Effector CD8-positive, alpha-beta T cell (primary cell): Measurements from ENCODE around the gene MC5R.

Experiments used
- DNase-seq: peaks from one replicate; lab custom pipeline; 2025; lab: John Stamatoyannopoulos, UW
- total RNA-seq, 4 experiments: gene quantifications; one replicate each; lab custom pipeline; 2026; lab: John Stamatoyannopoulos, UW

MC5R gene
- 0 reads per million in 4 experiments for total RNA-seq

DNA sequence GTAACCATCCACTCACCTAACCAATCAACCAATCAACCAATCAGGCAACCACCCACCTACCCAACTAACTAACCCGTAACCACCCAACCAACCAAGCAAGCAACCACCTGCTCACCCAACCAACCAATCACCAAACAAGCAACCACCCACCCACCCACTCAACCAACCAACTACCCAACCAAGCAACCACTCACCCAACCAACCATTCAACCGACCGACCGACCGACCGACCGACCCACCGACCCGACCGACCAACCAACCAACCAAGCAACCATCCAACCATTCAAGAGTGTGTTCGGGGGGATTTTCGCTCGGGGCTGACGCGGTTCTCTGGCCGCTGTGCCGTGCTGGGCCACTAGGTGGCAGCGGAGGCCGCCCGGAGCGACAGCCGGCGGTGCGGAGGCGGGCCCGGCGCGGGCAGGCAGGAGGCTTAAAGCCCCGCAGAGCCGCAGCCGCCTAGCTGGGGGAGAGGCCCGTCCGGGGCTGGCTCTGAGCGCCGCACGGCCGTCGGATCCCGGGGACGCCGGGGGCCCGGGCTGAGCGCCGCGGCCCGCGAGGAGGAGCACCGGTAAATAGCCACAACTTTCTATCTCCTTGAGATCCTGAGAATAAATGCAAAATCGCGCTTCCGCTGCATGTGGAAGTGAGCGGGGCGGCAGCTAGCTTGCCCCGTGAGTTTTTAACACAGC, at the start of gene MC5R:
MC5R (plus strand) TSS at position 443 of the 689 bp plus-strand sequence. CDS start 1,617 bp downstream, outside the sequence.
- peak; percentile 60 for DNase-seq

DNA sequence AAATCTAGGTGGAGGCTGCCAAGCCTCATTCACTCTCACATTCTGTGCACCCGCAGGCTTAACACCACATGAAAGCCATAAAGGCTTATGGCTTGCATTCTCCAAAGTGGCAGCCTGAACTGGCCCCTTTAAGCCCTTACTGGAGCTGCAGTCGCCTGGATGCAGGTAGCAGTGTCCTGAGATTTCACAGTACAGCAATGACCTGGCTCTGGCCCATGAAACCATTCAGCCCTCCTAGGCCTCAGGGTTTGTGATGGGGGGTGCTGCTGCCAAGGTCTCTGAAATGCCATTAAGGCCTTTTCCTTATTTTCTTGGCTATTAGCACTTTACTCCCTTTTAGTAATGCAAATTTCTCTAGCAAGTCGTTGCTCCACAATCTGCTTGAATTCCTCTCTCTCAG, 48.9 kb upstream of the MC5R start:
- no peak for DNase-seq

DNA sequence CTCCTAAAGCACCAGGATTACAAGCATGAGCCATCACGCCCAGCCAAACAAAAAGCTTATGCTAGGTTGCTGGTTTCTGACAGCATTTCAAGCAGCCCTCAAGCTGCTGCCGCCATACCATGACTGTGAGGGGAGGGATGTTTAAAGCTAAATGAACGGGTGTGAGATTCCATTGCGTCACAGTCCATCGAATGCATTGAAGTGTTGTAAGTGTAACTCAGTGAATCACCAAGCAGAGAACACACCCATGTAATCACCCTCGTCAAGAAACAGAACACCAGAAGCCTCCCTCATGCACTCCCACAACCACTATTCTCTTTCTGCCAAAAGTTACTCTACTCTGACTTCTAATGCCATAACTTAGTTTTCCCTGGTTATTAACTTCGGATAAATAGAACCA, 32.8 kb upstream of the MC5R start:
- no peak for DNase-seq

DNA sequence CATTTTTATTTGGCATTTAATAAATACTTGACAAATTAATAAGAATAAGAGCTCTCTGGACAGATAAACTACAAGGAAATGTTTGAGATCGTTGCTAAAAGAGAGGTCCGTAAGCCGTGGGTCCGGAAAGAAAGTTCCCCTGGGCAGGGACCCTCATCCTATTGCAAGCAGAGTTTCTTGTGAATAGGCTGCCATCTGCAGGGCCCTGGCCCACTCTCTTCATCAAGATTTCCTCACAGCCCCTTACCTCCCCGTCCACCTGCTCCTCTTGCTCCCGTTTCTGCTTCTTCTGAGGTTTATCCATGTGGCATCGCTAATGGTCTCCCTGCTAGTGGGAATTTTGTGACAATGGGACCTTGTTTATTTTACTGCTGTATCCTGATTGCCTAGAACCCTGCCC, 30.1 kb upstream of the MC5R start:
- DNase-seq, result no peak

DNA sequence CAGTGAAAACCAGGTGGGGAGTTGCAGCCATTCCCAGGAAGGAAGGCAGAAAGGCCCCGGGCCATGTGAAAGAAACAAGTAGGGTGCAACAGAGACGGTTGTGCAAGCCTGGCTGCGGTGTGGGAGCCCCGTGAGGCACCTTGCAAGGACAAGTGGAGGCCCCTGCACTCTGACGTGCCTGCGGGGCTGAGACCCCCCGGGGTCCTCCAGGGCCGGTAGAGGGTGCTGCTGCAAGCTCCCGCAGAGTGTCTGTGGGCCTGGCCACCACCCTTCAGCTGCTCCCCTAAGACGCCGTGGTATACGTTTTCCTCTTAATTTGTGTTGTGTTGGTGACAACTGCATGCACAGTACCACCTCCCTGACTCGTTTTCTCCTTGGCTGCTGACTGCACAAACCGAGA, 27.4 kb upstream of the MC5R start:
- DNase-seq, result no peak

DNA sequence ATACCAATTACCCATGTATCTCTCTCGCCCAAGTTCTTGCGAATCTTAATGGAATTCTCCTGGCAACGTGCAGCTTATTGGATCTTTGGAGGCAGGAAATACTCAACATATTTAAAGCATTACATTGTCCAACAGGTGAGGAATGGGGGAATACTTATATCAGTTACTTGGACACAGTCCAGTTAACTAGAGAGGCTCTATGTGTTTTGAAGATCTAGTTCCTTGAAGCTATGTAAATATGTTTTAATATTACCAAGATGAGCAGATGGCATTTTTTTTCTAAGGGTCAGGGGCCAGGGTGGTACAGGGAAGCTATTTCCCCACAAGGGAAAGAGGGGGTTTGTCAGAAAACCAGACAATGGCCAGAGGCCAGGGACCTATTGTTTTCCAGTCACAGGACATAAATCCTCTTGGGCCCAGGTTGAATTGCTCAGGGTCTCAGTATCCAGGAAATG, 26.8 kb upstream of the MC5R start:
- DNase-seq, result no peak

DNA sequence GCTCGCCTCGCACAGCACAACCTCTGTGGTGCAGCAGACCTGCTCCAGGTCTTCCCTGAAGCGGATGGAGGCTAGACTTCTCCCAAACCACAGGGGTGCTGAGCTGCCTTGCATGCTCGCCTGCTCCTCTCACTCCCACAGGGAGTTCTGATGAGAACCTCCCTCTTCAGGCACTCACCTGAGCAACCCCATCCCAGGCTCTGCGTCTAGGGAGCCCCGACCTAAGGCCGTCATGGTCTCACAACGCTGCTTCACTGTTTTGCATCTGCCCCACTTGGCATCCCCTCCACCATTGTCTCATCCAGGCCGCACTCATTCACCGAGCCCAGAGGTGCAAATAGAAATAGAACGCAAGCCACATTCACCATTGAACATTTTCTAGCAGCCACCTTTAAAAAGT, 24.6 kb upstream of the MC5R start:
- DNase-seq, result no peak

DNA sequence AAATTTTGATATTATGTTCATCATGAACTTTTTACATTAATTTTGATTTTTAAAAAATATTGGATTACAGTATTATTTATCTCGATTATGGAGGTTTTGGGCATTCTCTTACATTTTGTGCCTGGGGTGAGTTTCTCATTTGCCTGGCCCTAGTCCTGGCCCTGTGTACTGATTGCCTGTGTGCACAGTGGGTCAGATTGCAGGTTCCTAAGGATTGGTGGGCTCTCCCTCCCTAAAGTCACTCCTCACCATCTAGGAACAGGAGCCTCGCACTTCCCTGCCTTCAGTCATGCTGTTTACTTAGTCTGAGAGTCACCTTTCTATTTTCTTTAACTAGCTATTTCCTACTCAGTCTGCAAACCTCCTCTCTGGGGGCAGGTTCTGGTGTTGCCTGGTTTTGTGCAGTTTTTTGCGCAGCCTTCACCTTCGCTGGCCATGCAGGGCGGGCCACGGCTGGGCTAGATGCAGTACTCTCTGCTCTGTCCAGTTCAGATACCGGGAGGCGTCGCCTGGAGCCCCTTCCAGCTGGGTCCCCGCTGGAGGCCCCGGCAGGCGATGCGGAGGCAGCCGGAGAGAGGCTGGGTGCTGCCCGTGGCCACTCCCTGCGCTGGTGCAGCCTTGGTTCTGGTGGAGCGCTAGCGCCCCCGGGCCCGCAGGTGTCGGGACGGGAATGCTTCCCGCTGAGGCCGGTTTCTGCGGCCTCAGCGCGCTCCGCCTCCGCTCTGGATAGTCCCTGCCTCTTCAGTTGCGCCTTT, 23.3 kb upstream of the MC5R start:
- DNase-seq, result no peak

DNA sequence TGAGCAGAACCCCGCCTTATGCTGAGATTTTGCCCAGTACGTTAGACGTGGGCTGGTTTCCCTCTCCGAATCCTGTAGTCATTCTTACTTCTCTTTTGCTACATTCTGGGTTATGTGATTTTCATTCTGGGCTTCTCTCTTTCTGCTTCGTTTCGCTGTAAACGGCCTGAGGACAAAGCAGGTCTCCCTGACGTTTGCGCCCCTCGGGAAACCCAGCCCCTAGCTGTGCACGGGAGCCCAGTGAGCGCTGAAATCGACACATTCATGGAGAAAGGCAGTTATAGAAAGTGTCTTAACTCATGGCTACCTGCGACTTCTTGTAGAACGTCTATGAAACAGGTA, 22.7 kb upstream of the MC5R start:
- DNase-seq, result no peak

DNA sequence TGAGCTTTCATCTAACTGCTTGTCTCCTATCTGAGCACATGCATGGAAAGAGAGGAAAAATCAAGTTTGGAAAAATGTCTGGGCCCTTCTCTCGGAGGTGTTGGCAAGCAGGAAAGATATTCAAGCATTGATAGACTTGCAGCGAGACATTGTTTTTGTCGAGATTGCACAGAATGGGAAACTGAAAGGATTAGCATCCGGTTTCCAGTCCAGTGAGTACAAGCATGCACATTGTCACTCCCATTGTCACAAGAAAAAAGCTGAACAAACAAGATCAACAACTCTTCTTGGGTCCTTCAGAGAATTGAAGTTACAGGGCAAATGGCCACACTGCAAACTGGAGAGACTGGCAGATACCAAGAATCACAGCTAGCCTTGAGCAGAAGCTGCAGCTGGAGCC, 19.6 kb upstream of the MC5R start:
- DNase-seq, result no peak

DNA sequence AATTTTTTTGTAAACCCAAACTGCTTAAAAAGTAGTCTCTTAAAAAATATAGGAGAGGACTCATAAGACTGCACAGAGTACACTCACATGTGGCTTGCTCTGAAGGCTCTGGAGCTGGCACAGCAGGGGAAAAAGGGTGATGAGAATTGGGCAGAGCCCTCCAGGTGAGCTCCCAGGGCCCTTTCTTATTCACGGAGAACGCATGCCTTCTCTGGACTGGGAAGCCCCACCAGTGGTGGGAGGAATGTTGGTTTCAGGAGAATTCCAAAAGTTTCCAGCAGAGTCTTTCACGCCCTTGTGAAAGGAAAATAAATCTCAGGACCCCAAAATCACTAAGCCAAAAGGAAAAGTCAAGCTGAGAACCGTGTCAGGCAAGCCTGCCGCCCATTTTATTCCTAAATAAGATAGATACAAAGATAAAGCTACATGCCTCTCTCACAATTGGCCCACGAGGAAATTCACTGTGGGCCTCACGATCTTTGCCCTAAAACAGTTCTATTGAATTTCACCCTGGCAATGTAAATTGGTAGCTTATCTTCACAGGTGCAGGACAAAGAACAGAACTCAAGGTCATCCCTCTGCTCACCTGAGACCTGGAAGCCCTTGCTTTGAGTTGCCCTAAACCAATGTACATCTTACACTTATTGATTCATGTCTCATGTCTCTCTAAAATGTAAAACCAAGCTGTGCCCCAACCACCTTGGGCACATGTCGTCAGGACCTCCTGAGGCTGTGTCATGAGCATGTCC, 15.5 kb upstream of the MC5R start:
- DNase-seq, result no peak

DNA sequence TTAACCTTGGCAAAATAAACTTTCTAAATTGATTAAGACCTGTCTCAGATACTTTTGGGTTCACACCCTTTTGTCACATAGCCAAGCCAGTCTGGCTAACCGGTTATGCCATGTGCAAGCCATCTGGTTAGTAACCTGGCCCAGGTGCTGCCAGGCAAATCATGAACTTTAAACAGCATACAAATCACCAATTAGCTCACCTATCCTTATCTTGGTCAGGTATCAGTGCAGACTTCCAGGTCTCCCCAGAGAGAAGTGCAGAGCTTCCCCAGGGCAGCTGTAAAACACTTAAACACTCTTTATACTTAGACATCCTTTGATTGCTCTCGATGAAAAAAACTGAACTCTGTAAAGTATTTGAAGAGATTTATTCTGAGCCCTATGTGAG, 14.9 kb upstream of the MC5R start:
- no peak for DNase-seq

DNA sequence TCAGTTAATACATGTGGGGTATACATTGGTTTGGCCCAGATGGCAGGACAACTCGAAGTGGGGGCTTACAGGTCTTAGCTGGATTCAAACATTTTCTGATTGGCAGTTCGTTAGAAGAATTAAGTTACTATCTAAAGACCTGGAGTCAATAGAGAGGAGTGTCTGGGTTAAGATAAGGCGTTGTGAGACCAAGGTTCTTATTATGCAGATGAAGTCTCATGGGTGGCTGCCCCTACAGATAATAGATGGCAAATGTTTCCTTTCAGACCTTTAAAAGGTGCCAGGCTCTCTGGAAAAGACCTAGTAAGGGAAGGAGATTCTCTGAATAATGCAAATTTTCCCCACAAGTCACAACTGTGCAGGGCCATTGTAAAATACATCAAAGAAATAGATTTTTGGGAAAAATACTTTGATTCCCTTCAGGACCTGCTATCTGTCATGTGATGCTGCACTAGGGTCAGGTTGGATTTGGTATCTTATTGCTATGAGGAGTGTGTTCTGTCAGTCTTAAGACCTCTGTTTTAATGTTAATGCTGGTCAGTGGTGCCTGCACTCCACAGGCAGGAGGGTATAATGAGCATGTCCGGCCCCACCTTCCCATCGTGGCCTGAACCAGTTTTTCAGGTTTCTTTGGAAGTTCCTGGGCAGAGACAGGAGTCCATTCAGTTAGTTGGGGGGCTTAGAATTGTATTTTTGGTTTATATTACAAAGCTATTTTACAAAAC, 14.3 kb upstream of the MC5R start:
- DNase-seq, result no peak

DNA sequence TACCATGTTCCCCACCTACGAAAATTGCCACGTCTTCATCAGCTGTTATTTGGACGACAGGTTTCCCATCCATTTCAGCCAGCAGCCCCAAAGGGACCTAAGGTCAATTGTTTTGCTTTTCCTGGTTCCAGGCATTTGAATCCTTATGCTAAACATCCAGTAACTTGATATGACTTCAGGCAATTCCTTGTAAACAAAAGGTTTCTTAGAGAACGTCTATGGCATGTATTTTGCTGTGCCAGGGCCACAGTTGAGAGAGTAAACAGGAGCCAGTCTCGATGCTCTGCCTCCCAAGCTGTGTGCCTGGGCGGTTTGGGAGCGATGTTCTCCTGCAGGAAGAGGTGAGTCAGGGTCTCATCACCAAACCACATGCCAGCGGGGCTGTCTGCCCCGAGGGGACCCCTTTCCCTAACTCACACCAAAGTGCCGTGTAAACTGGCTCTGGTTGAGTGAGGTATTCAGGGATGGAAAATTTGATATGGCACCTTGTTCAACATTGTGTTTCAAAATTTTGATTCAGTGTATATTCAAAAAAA, 12.9 kb upstream of the MC5R start:
- no peak for DNase-seq

DNA sequence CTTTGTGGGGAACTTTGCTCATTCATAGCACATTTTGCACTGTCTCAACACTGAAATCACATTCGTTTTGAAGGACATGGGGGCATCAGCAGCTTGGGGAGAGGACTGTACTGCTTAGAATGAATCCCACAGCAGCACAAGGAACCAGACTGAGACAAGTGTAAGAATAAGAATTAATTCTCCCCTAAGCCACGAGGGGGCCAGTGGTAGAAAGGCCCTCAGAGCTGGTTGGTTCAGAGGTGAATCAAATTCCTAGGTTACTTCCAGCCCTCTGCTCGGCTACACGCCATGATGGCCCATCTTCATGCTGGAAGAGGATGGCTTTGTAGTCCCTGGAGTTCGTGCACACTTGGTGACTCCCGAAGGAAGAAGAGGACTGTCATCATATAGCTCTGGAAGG, 12.0 kb upstream of the MC5R start:
- DNase-seq, result no peak

DNA sequence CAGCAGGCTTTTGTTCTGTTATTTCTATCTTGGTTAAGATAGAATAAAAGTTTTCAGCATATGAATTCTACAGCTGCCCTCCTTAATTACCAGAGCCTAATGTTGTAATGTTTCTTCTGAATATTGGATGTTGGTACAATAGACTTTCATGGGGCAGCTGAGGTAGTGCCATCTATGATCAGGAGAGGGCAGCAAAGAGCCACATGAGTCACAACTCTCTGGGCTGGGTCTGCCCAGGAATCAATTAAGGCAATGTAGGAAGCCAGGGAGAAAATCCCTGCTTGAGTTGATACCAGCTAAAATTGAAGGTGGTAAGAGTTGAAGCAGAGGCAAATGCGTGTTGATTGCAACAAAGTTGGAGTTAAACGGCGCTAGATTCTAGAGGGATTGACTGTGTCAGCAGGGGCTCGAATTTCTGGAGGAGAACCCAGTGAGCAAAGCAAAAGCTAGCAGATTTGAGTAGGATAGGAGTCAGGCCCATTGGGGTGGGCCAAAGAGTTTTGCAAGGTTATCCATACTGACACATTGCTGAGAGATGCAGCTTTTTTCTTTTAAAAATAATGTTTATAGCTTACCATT, 10.6 kb upstream of the MC5R start:
- peak; percentile 15 for DNase-seq

DNA sequence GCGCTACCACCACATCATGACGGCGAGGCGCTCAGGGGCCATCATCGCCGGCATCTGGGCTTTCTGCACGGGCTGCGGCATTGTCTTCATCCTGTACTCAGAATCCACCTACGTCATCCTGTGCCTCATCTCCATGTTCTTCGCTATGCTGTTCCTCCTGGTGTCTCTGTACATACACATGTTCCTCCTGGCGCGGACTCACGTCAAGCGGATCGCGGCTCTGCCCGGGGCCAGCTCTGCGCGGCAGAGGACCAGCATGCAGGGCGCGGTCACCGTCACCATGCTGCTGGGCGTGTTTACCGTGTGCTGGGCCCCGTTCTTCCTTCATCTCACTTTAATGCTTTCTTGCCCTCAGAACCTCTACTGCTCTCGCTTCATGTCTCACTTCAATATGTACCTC, 2.3 kb downstream of the MC5R start:
- DNase-seq, result no peak

DNA sequence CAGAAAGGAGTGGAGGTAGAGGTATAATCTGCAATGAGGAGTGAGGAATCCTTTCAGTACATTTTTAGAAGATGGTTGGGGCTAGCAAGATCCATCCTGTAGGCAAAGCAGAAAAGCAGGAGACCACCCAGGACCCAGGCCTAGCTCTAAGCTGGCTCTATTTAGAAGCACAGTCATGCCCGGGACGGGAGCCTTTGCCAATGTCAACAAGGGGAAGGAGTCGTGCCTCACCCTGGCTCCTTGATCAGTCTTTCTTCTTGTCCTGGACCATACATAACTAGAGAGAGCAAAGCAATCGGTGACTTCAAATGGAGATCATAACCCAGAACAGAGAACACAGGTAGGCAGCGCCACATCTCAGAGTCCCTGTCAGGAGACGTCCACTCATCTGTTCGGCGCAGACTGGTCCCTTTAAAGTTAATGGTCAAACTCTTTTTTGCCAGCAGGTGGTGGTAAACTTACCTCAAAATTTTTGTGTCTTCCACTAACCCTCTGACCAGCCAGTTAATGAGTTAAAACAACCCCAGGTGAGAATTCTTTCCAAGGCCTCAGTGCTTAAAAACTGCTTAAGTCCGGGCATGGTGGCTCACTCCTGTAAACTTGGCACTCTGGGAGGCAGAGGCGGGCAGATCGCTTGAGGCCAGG, 8.0 kb downstream of the MC5R start:
- DNase-seq, result no peak

DNA sequence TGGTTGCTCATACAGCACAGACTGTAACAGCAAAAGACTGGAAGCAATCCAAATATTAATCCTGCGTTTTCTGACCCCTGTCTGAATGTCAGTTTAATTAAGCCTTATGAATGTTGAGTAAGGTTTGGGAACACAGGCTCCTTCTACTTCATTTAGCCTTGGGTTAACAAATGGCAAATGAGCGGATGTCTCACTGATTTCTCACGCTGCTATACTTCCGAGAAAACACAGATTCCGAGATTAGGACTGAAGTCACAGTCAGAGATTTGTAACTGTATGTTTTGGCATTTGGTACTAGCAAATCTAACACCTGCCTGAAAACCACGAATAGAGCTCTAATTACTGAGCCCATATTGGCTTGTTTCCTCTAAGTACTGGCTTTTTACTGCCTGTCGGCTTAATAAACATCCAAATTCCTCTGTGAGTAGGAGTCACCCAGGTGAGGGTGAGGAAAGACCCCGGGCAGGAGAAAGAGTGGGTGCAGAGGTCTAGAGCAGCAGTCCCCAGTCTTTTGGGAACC, 10.6 kb downstream of the MC5R start:
- DNase-seq, result no peak

DNA sequence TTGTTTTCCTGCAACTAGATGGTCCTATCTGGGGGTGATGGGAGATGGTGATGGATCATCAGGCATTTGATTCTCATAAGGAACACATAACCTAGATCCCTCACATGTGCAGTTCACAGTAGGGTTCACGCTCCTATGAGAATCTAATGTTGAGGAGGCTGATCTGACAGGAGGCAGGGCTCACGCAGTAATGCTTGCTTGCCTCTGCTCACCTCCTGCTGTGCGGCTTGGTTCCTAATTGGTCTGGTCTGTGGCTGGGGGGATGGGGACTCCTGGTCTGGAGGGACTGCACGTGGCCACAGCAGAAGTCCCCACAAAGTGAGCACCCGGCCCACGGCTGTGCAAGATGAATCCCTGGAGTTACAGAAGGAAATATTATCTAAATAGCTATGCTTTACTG, 11.3 kb downstream of the MC5R start:
- no peak for DNase-seq

DNA sequence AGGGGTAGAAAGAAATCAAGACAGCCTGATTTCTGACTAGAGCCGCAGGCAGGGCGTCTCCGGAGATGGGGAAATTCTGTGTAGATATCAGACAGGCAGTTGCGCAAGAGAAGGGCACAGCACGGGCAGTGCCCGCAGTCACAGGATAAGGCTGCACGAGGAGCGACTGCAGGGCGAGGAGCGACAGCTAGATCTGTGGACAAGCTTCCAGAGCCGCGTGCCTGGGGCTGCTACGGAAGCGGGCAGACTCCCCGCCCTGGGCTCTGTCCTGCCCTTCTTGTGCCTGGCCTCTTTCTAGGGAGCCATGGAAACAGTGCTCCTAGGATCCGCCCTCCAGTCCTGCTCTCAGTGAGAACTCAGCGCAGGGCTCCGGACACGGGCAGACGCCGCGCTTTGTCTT, 12.6 kb downstream of the MC5R start:
- no peak for DNase-seq
